Putamen (tissue), 1 donor: ENCODE data around the gene CD52.

Experiments used
- DNase-seq: peaks from one replicate; pipeline ENCODE4 v3.0.0-alpha.2; 2016; ENCODE audit warnings: low spot score

The CD52 gene

GRCh38 chr1:26317612-26318337 lies at the start of gene CD52:
TSS of gene CD52 (plus strand) at chr1:26317958. CDS start at chr1:26318018, 60 bp downstream.
- DNase-seq, result no peak

- DNase-seq, result no peak
Observed at GRCh38 chr1:26268290-26269197, 49.2 kb upstream of the CD52 start.

GRCh38 chr1:26269198-26269550 lies 48.6 kb upstream of the CD52 start:
- DNase-seq, result no peak

GRCh38 chr1:26274801-26275425 lies 42.8 kb upstream of the CD52 start:
- no peak for DNase-seq

- DNase-seq, result peak; percentile 75
Observed at GRCh38 chr1:26275580-26276431, 42.0 kb upstream of the CD52 start.

GRCh38 chr1:26276432-26276838 lies 41.3 kb upstream of the CD52 start:
- no peak for DNase-seq

- no peak for DNase-seq
Observed at GRCh38 chr1:26277261-26277661, 40.5 kb upstream of the CD52 start.

- DNase-seq, result no peak
Observed at GRCh38 chr1:26277719-26278118, 40.0 kb upstream of the CD52 start.

- DNase-seq, result no peak
Observed at GRCh38 chr1:26278303-26278702, 39.5 kb upstream of the CD52 start.

- no peak for DNase-seq
Observed at GRCh38 chr1:26278724-26279455, 38.9 kb upstream of the CD52 start.

- peak; percentile 85 for DNase-seq
Observed at GRCh38 chr1:26279456-26280332, 38.1 kb upstream of the CD52 start, which contains the start of gene SH3BGRL3. TSS of gene SH3BGRL3 (plus strand) at chr1:26280086. CDS start at chr1:26280156, 70 bp downstream.

- no peak for DNase-seq
Observed at GRCh38 chr1:26280333-26281042, 37.3 kb upstream of the CD52 start.

GRCh38 chr1:26281091-26281958 lies 36.4 kb upstream of the CD52 start:
- DNase-seq, result no peak

- DNase-seq, result no peak
Observed at GRCh38 chr1:26281971-26282370, 35.8 kb upstream of the CD52 start.

- no peak for DNase-seq
Observed at GRCh38 chr1:26282401-26282918, 35.3 kb upstream of the CD52 start.

- no peak for DNase-seq
Observed at GRCh38 chr1:26283279-26283853, 34.4 kb upstream of the CD52 start.

GRCh38 chr1:26283871-26284596 lies 33.7 kb upstream of the CD52 start:
- no peak for DNase-seq
